Liver (tissue), 9 donors: ENCODE results near the gene CCDC102B. TPM values are rescaled to one million over a fixed set of nuclear protein-coding genes. Genes with fewer than 3 reads are reported as not detected.

ENCODE experiments used
- DNase-seq: peaks from one replicate; pipeline ENCODE4 v3.0.0-alpha.2; 2017; ENCODE audit warnings: low spot score
- H3K27ac ChIP-seq, 2 donors: one replicate each; pipeline ENCODE4 v1.7.0; 2013; ENCODE audit warnings: inconsistent platforms in 2 of 2, low read length in 2 of 2, control low read depth in 1 of 2, low read depth in 1 of 2, mild to moderate bottlenecking in 1 of 2
- H3K27me3 ChIP-seq, 4 donors: one replicate each; pipeline versions ENCODE4 v1.6.1 to v1.7.0; 2013; ENCODE audit warnings: low read length in 3 of 4, inconsistent platforms in 1 of 4, mild to moderate bottlenecking in 1 of 4, moderate library complexity in 1 of 4; ENCODE audit not compliant: control insufficient read depth in 4 of 4, insufficient read depth in 4 of 4
- H3K36me3 ChIP-seq, 4 donors: one replicate each; pipeline versions ENCODE4 v1.6.1 to v1.7.0; 2013; ENCODE audit warnings: low read length in 3 of 4, mild to moderate bottlenecking in 3 of 4, low read depth in 1 of 4, moderate library complexity in 1 of 4; ENCODE audit not compliant: control insufficient read depth in 4 of 4, insufficient read depth in 3 of 4
- H3K4me1 ChIP-seq, 4 donors: one replicate each; pipeline versions ENCODE4 v1.6.1 to v1.7.0; 2013; ENCODE audit warnings: low read length in 3 of 4, mild to moderate bottlenecking in 3 of 4, moderate library complexity in 1 of 4; ENCODE audit not compliant: control insufficient read depth in 4 of 4, insufficient read depth in 4 of 4
- H3K4me3 ChIP-seq, 3 donors: one replicate each; pipeline versions ENCODE4 v1.6.1 to v1.7.0; 2013; ENCODE audit warnings: low read length in 3 of 3, control low read depth in 1 of 3, low read depth in 1 of 3, mild to moderate bottlenecking in 1 of 3
- H3K9ac ChIP-seq, 2 donors: one replicate each; pipeline ENCODE4 v1.7.0; 2013; ENCODE audit warnings: low read length in 2 of 2, mild to moderate bottlenecking in 2 of 2, moderate library complexity in 2 of 2, control low read depth in 1 of 2, low read depth in 1 of 2
- H3K9me3 ChIP-seq, 4 donors: one replicate each; pipeline versions ENCODE4 v1.6.1 to v1.7.0; 2013; ENCODE audit warnings: low read length in 3 of 4; ENCODE audit not compliant: control insufficient read depth in 4 of 4
- ATF3 ChIP-seq: IDR thresholded peaks from 2 replicates; pipeline ENCODE4 v1.6.1; 2016; ENCODE audit warnings: antibody characterized with exemption
- CTCF ChIP-seq: fragments of 150-350 bp; IDR thresholded peaks from 2 replicates; pipeline ENCODE4 v1.5.1; 2017; ENCODE audit warnings: improper control_type of control experiment, low read depth, low read length; ENCODE audit not compliant: missing input control
- EGR1 ChIP-seq, 2 donors: IDR thresholded peaks; 2 replicates each; pipeline ENCODE4 v1.6.1; 2016 to 2018; ENCODE audit warnings: antibody characterized with exemption in 2 of 2, low read depth in 2 of 2
- FOXA1 ChIP-seq: IDR thresholded peaks from 2 replicates; pipeline ENCODE4 v1.6.1; 2016; ENCODE audit warnings: antibody characterized with exemption
- FOXA2 ChIP-seq: IDR thresholded peaks from 2 replicates; pipeline ENCODE4 v1.6.1; 2016; ENCODE audit warnings: antibody characterized with exemption
- GABPA ChIP-seq, 2 donors: IDR thresholded peaks in 1 of 2; conservative IDR thresholded peaks in 1 of 2; 2 replicates each; pipeline ENCODE4 v1.6.1; 2016; ENCODE audit warnings: antibody characterized with exemption in 2 of 2, mild to moderate bottlenecking in 1 of 2, moderate library complexity in 1 of 2
- HNF4A ChIP-seq, 2 donors: conservative IDR thresholded peaks; 2 replicates each; pipeline ENCODE4 v1.6.1; 2016; ENCODE audit warnings: antibody characterized with exemption in 2 of 2, mild to moderate bottlenecking in 2 of 2
- HNF4G ChIP-seq: IDR thresholded peaks from 2 replicates; pipeline ENCODE4 v1.6.1; 2016; ENCODE audit warnings: antibody characterized with exemption
- JUND ChIP-seq, 2 donors: IDR thresholded peaks; 2 replicates each; pipeline ENCODE4 v1.6.1; 2016; ENCODE audit warnings: antibody characterized with exemption in 2 of 2
- MAX ChIP-seq: IDR thresholded peaks from 2 replicates; pipeline ENCODE4 v1.6.1; 2016; ENCODE audit warnings: antibody characterized with exemption
- NR2F2 ChIP-seq: IDR thresholded peaks from 2 replicates; pipeline ENCODE4 v1.6.1; 2016; ENCODE audit warnings: antibody characterized with exemption
- RAD21 ChIP-seq, 2 donors: IDR thresholded peaks; 2 replicates each; pipeline ENCODE4 v1.6.1; 2016; ENCODE audit warnings: antibody characterized with exemption in 2 of 2, mild to moderate bottlenecking in 2 of 2
- REST ChIP-seq: IDR thresholded peaks from 2 replicates; pipeline ENCODE4 v1.6.1; 2016; ENCODE audit warnings: antibody characterized with exemption, mild to moderate bottlenecking
- RXRA ChIP-seq, 2 donors: IDR thresholded peaks; 2 replicates each; pipeline ENCODE4 v1.6.1; 2017 to 2018; ENCODE audit warnings: antibody characterized with exemption in 2 of 2, mild to moderate bottlenecking in 1 of 2
- SP1 ChIP-seq: IDR thresholded peaks from 2 replicates; pipeline ENCODE4 v1.6.1; 2018; ENCODE audit warnings: antibody characterized with exemption, mild to moderate bottlenecking
- TAF1 ChIP-seq: conservative IDR thresholded peaks from 2 replicates; pipeline ENCODE4 v1.6.1; 2016; ENCODE audit warnings: antibody characterized with exemption, mild to moderate bottlenecking
- YY1 ChIP-seq: IDR thresholded peaks from 2 replicates; pipeline ENCODE4 v1.6.1; 2016; ENCODE audit warnings: antibody characterized with exemption, mild to moderate bottlenecking
- ZBTB33 ChIP-seq: IDR thresholded peaks from 2 replicates; pipeline ENCODE4 v1.6.1; 2016; ENCODE audit warnings: antibody characterized with exemption
- WGBS: extraction: QIAGEN DNeasy Blood & Tissue Kit; methylation state at CpG from one replicate; pipeline ENCODE4 v1.1.7; 2013; 5-methylcytosine and 5-hydroxymethylcytosine counted together
- polyA plus RNA-seq, 2 donors: library from polyadenylated mRNA; stranded (reverse) in 1 of 2; unstranded in 1 of 2; fragments of 200-250 nt in 1 of 2; fragments of >200 nt in 1 of 2; fragmentation: Nextera tagmentation in 1 of 2; extraction: Ambion mirVana in 1 of 2; gene quantifications; one replicate each; pipeline versions ENCODE4 v1.2.1 to v1.2.3, GENCODE V29; 2013 to 2015
- total RNA-seq, 2 donors: library from RNA; depleted of rRNA; stranded (reverse); fragments of >200 nt; gene quantifications; one replicate each; pipeline ENCODE4 v1.2.3, GENCODE V29; 2014
- donor health status: healthy.
- donor health status: healthy.
- donor health status: healthy.
- donor health status: healthy.
- donor health status: healthy.

Gene CCDC102B
- total and polyA plus RNA-seq, 4 donors, result 0.54 to 4.5 (median 1.4) TPM

GRCh38 chr18:68763083-68763482, 34.8 kb upstream of the CCDC102B start:
- TF ChIP-seq YY1 (no peak), FOXA1 (no peak), HNF4A (conservative IDR thresholded peaks at IDR 0.05) (no peak)
- Histone ChIP-seq H3K27ac (no peak overlapping the region), H3K36me3 (no peaks in the 10 kb centered on the region), H3K4me3 (no peak overlapping the region), H3K9me3 (peaks cover 0 to 4% (median under 1%) of the 10 kb centered on the region in 4 donors), H3K4me1 (no peaks in the 10 kb centered on the region), H3K27me3 (no peaks in the 10 kb centered on the region), H3K9ac (no peak overlapping the region)
- DNase-seq, result no peak
- WGBS, result 92% methylated on average over 2 of the region's 2 CpGs

GRCh38 chr18:68764016-68764415, 33.9 kb upstream of the CCDC102B start:
- Histone ChIP-seq H3K4me3 (no peak overlapping the region), H3K27ac (no peak overlapping the region), H3K4me1 (no peaks in the 10 kb centered on the region), H3K9ac (no peak overlapping the region), H3K36me3 (no peaks in the 10 kb centered on the region), H3K9me3 (peaks cover 0 to 4% (median under 1%) of the 10 kb centered on the region in 4 donors), H3K27me3 (no peaks in the 10 kb centered on the region)
- no peak for DNase-seq
- 84% methylated on average over 2 of the region's 2 CpGs for WGBS
- TF ChIP-seq TAF1 (no peak), EGR1 (IDR thresholded peaks at IDR 0.05; ENCODE audit: low read depth in 2 of 2) (no peak), FOXA2 (no peak), YY1 (no peak), RAD21 (IDR thresholded peaks at IDR 0.05) (no peak), ZBTB33 (no peak), HNF4A (conservative IDR thresholded peaks at IDR 0.05) (no peak), ATF3 (no peak), REST (no peak), FOXA1 (no peak), RXRA (IDR thresholded peaks at IDR 0.05) (no peak), NR2F2 (no peak), GABPA (IDR thresholded peaks at IDR 0.05 in 1 of 2, conservative IDR thresholded peaks at IDR 0.05 in 1 of 2) (no peak), CTCF (no peak), JUND (IDR thresholded peaks at IDR 0.05) (no peak), HNF4G (no peak), MAX (no peak), SP1 (no peak)
